Nephron (organoid): ENCODE measurements around the gene EFNA3.

Experiments used
- H3K27ac Mint-ChIP-seq, 3 experiments: 2 replicates each; pipeline ENCODE4 v1.8.0; 2020; ENCODE audit warnings: mixed read lengths in 3 of 3, mild to moderate bottlenecking in 2 of 3, moderate library complexity in 1 of 3
- H3K27me3 Mint-ChIP-seq: 2 replicates; pipeline ENCODE4 v1.8.0; 2021; ENCODE audit warnings: low read depth, mild to moderate bottlenecking, moderate library complexity, mixed read lengths
- H3K36me3 Mint-ChIP-seq: 2 replicates; pipeline ENCODE4 v1.8.0; 2020; ENCODE audit warnings: low read depth, mixed read lengths
- H3K4me1 Mint-ChIP-seq: 2 replicates; pipeline ENCODE4 v1.8.0; 2020; ENCODE audit warnings: mixed read lengths
- H3K4me3 Mint-ChIP-seq, 3 experiments: 2 replicates each; pipeline ENCODE4 v1.8.0; 2020; ENCODE audit warnings: mild to moderate bottlenecking in 3 of 3, mixed read lengths in 3 of 3, moderate library complexity in 2 of 3
- H3K9me3 Mint-ChIP-seq: 2 replicates; pipeline ENCODE4 v1.8.0; 2020; ENCODE audit warnings: mixed read lengths
- TF ChIP-seq, protein P1 (sequence below), 3 experiments: fragments of 200-600 bp; sonication (generic); IDR thresholded peaks; one replicate each; pipeline ENCODE4 v1.5.0; 2021; ENCODE audit warnings: antibody characterized with exemption in 3 of 3; ENCODE audit not compliant: unreplicated experiment in 3 of 3

The EFNA3 gene

GRCh38 chr1:155086128-155086741 is 7.6 kb downstream of the EFNA3 start:
- Mint-ChIP-seq H3K4me1 (peaks cover 37% of the 10 kb centered on the region), H3K4me3 (peak overlapping the region; percentile 56 to 66 (median 63)), H3K27ac (no peak overlapping the region), H3K9me3 (no peaks in the 10 kb centered on the region), H3K36me3 (peaks cover 7% of the 10 kb centered on the region), H3K27me3 (peaks cover 34% of the 10 kb centered on the region)
- TF ChIP-seq, protein P1, sequence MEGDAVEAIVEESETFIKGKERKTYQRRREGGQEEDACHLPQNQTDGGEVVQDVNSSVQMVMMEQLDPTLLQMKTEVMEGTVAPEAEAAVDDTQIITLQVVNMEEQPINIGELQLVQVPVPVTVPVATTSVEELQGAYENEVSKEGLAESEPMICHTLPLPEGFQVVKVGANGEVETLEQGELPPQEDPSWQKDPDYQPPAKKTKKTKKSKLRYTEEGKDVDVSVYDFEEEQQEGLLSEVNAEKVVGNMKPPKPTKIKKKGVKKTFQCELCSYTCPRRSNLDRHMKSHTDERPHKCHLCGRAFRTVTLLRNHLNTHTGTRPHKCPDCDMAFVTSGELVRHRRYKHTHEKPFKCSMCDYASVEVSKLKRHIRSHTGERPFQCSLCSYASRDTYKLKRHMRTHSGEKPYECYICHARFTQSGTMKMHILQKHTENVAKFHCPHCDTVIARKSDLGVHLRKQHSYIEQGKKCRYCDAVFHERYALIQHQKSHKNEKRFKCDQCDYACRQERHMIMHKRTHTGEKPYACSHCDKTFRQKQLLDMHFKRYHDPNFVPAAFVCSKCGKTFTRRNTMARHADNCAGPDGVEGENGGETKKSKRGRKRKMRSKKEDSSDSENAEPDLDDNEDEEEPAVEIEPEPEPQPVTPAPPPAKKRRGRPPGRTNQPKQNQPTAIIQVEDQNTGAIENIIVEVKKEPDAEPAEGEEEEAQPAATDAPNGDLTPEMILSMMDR (IDR thresholded peaks at IDR 0.05; ENCODE audit: unreplicated experiment in 3 of 3): peak; percentile 96 to 99 (median 98)

- Mint-ChIP-seq H3K27ac (no peak overlapping the region), H3K4me1 (peaks cover 34% of the 10 kb centered on the region), H3K4me3 (peak overlapping the region; percentile 66 to 74 (median 69)), H3K9me3 (no peaks in the 10 kb centered on the region), H3K27me3 (peaks cover 31% of the 10 kb centered on the region), H3K36me3 (peaks cover 7% of the 10 kb centered on the region)
- TF ChIP-seq, protein P1 (IDR thresholded peaks at IDR 0.05; ENCODE audit: unreplicated experiment in 3 of 3): no peak
These were observed 8.4 kb downstream of the EFNA3 start for GRCh38 chr1:155086856-155087535.

DNA sequence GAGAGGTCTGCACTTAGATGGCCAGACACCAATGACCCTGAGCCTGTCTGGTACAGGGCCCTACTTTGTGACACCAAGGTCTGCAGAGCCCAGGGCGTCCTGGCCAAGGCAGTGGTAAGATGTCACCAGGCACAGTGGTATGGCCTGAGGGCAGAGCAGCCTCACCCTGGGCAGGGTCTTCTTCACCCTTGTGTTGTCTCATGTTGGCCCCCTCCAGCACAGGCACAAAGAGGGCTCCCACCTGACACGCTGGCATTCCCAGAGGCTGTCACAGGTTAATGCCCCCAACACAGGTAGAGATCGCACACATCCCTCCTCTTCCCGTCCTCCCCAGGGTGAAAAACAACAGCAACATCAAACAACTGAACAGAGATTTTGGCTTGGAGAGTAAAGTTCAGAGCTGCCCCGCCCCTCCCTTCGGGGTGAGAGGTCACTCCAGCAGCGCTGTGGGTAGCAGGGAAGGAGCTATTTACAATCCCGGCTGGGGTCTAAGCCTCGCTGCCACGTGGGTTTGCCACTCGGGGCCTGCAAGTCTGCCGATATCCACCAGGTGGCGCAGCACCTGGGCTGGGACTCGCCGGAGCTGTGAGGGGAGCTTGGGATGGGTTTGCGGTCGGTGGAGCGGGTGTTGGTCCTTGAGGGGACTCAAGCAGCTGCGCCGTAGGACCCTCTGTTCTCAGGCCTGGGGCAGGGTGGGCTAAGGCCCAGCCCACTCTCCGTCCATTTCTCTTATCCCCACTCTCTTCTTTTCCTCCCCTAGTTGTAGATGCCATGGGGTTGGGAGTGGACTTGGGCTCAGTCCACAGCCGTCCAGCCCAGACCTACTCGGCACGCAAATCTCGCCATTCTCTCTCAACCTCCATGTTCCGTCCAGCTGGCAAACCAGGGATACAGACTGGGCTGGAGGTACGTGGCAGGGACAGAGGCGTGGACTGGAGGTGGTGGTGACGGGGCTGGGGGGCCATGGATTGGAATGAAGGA is 12.7 kb downstream of the EFNA3 start:
- peaks cover 7% of the 10 kb centered on the region for H3K36me3 Mint-ChIP-seq

DNA sequence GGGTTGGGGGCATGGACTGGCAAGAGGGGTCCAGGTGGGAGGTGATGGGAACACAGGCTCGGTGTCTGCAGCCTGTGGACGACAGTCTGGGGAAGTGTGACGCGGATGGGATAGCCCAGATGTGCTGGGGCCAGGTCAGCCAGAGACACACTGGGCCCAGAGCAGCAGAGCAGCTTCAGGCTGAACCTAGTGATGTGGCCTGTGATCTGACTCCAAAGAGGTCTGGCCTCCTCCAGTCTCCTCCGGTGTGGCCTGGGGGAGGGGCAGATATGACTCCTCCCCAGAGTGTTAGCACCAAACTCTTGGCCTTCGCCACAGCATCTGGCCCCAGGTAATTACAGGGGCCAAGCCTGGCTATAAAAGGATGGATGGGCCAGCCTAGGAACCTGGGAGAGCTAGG is 13.5 kb downstream of the EFNA3 start:
- Mint-ChIP-seq H3K4me1 (peaks cover 46% of the 10 kb centered on the region), H3K27ac (no peak overlapping the region), H3K27me3 (peaks cover 13% of the 10 kb centered on the region), H3K4me3 (no peak overlapping the region), H3K9me3 (no peaks in the 10 kb centered on the region), H3K36me3 (peaks cover 7% of the 10 kb centered on the region)
- TF ChIP-seq, protein P1 (IDR thresholded peaks at IDR 0.05; ENCODE audit: unreplicated experiment in 3 of 3): no peak

More for the DNA sequence above, 12.7 kb downstream of the EFNA3 start:
- no peaks in the 10 kb centered on the region for H3K9me3 Mint-ChIP-seq
- peak overlapping the region in 1 of 3 experiments; percentile 70 for H3K27ac Mint-ChIP-seq
- H3K4me1 Mint-ChIP-seq: peaks cover 46% of the 10 kb centered on the region
- peaks cover 13% of the 10 kb centered on the region for H3K27me3 Mint-ChIP-seq
- H3K4me3 Mint-ChIP-seq: peak overlapping the region in 1 of 3 experiments; percentile 26
- TF ChIP-seq, protein P1 (IDR thresholded peaks at IDR 0.05; ENCODE audit: unreplicated experiment in 3 of 3): peak; percentile 95 to 98 (median 96)

- Mint-ChIP-seq H3K4me3 (no peak overlapping the region), H3K27me3 (peaks cover 13% of the 10 kb centered on the region), H3K36me3 (peaks cover 2% of the 10 kb centered on the region), H3K27ac (peak overlapping the region in 1 of 3 experiments; percentile 48), H3K9me3 (no peaks in the 10 kb centered on the region), H3K4me1 (peaks cover 41% of the 10 kb centered on the region)
- TF ChIP-seq, protein P1 (IDR thresholded peaks at IDR 0.05; ENCODE audit: unreplicated experiment in 3 of 3): no peak
These were observed 14.0 kb downstream of the EFNA3 start for GRCh38 chr1:155092641-155093040.
